ENCODE measurements around the gene THADA.
A peak's percentile ranks its signal among the peaks of the same experiment; 100 is the strongest.

THADA gene

GRCh38 chr2:43370705-43371104 lies 225.1 kb downstream of the THADA start:
- H3K27me3 ChIP-seq (replicated peaks; ENCODE audit: control insufficient read depth, insufficient read depth, low read length): no peaks in the 10 kb centered on the region
- no peaks in the 10 kb centered on the region for H3K9me3 ChIP-seq (ENCODE audit: control insufficient read depth, low read length)
- peaks cover 31% of the 10 kb centered on the region for H3K4me1 ChIP-seq (ENCODE audit: control insufficient read depth, insufficient read depth, low read length)
- peak; percentile 36 for DNase-seq (ENCODE audit: low read depth)
- no peak overlapping the region for H3K4me3 ChIP-seq (ENCODE audit: low read length)
- no peak overlapping the region for H3K9ac ChIP-seq (ENCODE audit: low read length)
- no peaks in the 10 kb centered on the region for H3K36me3 ChIP-seq (ENCODE audit: control insufficient read depth, insufficient read depth, low read length, severe bottlenecking)

GRCh38 chr2:43370146-43370545 lies 225.7 kb downstream of the THADA start:
- Histone ChIP-seq H3K4me3 (ENCODE audit: low read length) (no peak overlapping the region), H3K27me3 (replicated peaks; ENCODE audit: control insufficient read depth, insufficient read depth, low read length) (no peaks in the 10 kb centered on the region), H3K36me3 (ENCODE audit: control insufficient read depth, insufficient read depth, low read length, severe bottlenecking) (no peaks in the 10 kb centered on the region), H3K9me3 (ENCODE audit: control insufficient read depth, low read length) (no peaks in the 10 kb centered on the region), H3K9ac (ENCODE audit: low read length) (no peak overlapping the region), H3K4me1 (ENCODE audit: control insufficient read depth, insufficient read depth, low read length) (peaks cover 27% of the 10 kb centered on the region)
- DNase-seq (ENCODE audit: low read depth): no peak

GRCh38 chr2:43368483-43369385 lies 227.1 kb downstream of the THADA start:
- Histone ChIP-seq H3K4me3 (ENCODE audit: low read length) (no peak overlapping the region), H3K4me1 (ENCODE audit: control insufficient read depth, insufficient read depth, low read length) (peaks cover 27% of the 10 kb centered on the region), H3K9me3 (ENCODE audit: control insufficient read depth, low read length) (no peaks in the 10 kb centered on the region), H3K36me3 (ENCODE audit: control insufficient read depth, insufficient read depth, low read length, severe bottlenecking) (no peaks in the 10 kb centered on the region), H3K9ac (ENCODE audit: low read length) (no peak overlapping the region), H3K27me3 (replicated peaks; ENCODE audit: control insufficient read depth, insufficient read depth, low read length) (no peaks in the 10 kb centered on the region)
- no peak for DNase-seq (ENCODE audit: low read depth)

GRCh38 chr2:43367012-43367782 lies 228.6 kb downstream of the THADA start:
- Histone ChIP-seq H3K36me3 (ENCODE audit: control insufficient read depth, insufficient read depth, low read length, severe bottlenecking) (no peaks in the 10 kb centered on the region), H3K27me3 (replicated peaks; ENCODE audit: control insufficient read depth, insufficient read depth, low read length) (no peaks in the 10 kb centered on the region), H3K4me3 (ENCODE audit: low read length) (no peak overlapping the region), H3K9me3 (ENCODE audit: control insufficient read depth, low read length) (no peaks in the 10 kb centered on the region), H3K9ac (ENCODE audit: low read length) (no peak overlapping the region), H3K4me1 (ENCODE audit: control insufficient read depth, insufficient read depth, low read length) (peaks cover 27% of the 10 kb centered on the region)
- no peak for DNase-seq (ENCODE audit: low read depth)

GRCh38 chr2:43363120-43363519 lies 232.7 kb downstream of the THADA start:
- Histone ChIP-seq H3K4me1 (ENCODE audit: control insufficient read depth, insufficient read depth, low read length) (no peaks in the 10 kb centered on the region), H3K9me3 (ENCODE audit: control insufficient read depth, low read length) (no peaks in the 10 kb centered on the region), H3K9ac (ENCODE audit: low read length) (no peak overlapping the region), H3K4me3 (ENCODE audit: low read length) (no peak overlapping the region), H3K27me3 (replicated peaks; ENCODE audit: control insufficient read depth, insufficient read depth, low read length) (no peaks in the 10 kb centered on the region), H3K36me3 (ENCODE audit: control insufficient read depth, insufficient read depth, low read length, severe bottlenecking) (no peaks in the 10 kb centered on the region)
- DNase-seq (ENCODE audit: low read depth): no peak

- no peak for DNase-seq (ENCODE audit: low read depth)
- Histone ChIP-seq H3K36me3 (ENCODE audit: control insufficient read depth, insufficient read depth, low read length, severe bottlenecking) (no peaks in the 10 kb centered on the region), H3K9ac (ENCODE audit: low read length) (no peak overlapping the region), H3K9me3 (ENCODE audit: control insufficient read depth, low read length) (no peaks in the 10 kb centered on the region), H3K4me1 (ENCODE audit: control insufficient read depth, insufficient read depth, low read length) (peaks cover 9% of the 10 kb centered on the region), H3K4me3 (ENCODE audit: low read length) (no peak overlapping the region), H3K27me3 (replicated peaks; ENCODE audit: control insufficient read depth, insufficient read depth, low read length) (no peaks in the 10 kb centered on the region)
Observed at GRCh38 chr2:43361286-43361685, 234.6 kb downstream of the THADA start.

- Histone ChIP-seq H3K4me1 (ENCODE audit: control insufficient read depth, insufficient read depth, low read length) (peaks cover 11% of the 10 kb centered on the region), H3K27me3 (replicated peaks; ENCODE audit: control insufficient read depth, insufficient read depth, low read length) (no peaks in the 10 kb centered on the region), H3K4me3 (ENCODE audit: low read length) (no peak overlapping the region), H3K9me3 (ENCODE audit: control insufficient read depth, low read length) (no peaks in the 10 kb centered on the region), H3K9ac (ENCODE audit: low read length) (no peak overlapping the region), H3K36me3 (ENCODE audit: control insufficient read depth, insufficient read depth, low read length, severe bottlenecking) (no peaks in the 10 kb centered on the region)
- no peak for DNase-seq (ENCODE audit: low read depth)
Observed at GRCh38 chr2:43360137-43360536, 235.7 kb downstream of the THADA start.

GRCh38 chr2:43358410-43359201 lies 237.2 kb downstream of the THADA start:
- Histone ChIP-seq H3K9me3 (ENCODE audit: control insufficient read depth, low read length) (no peaks in the 10 kb centered on the region), H3K9ac (ENCODE audit: low read length) (no peak overlapping the region), H3K4me1 (ENCODE audit: control insufficient read depth, insufficient read depth, low read length) (peaks cover 11% of the 10 kb centered on the region), H3K36me3 (ENCODE audit: control insufficient read depth, insufficient read depth, low read length, severe bottlenecking) (no peaks in the 10 kb centered on the region), H3K27me3 (replicated peaks; ENCODE audit: control insufficient read depth, insufficient read depth, low read length) (no peaks in the 10 kb centered on the region), H3K4me3 (ENCODE audit: low read length) (no peak overlapping the region)
- DNase-seq (ENCODE audit: low read depth): no peak

GRCh38 chr2:43356774-43357173 lies 239.1 kb downstream of the THADA start:
- H3K9me3 ChIP-seq (ENCODE audit: control insufficient read depth, low read length): no peaks in the 10 kb centered on the region
- H3K27me3 ChIP-seq (replicated peaks; ENCODE audit: control insufficient read depth, insufficient read depth, low read length): no peaks in the 10 kb centered on the region
- peaks cover 11% of the 10 kb centered on the region for H3K4me1 ChIP-seq (ENCODE audit: control insufficient read depth, insufficient read depth, low read length)
- H3K36me3 ChIP-seq (ENCODE audit: control insufficient read depth, insufficient read depth, low read length, severe bottlenecking): no peaks in the 10 kb centered on the region
- peak; percentile 40 for DNase-seq (ENCODE audit: low read depth)
- H3K4me3 ChIP-seq (ENCODE audit: low read length): no peak overlapping the region
- H3K9ac ChIP-seq (ENCODE audit: low read length): no peak overlapping the region

GRCh38 chr2:43355399-43355798 lies 240.4 kb downstream of the THADA start:
- H3K4me1 ChIP-seq (ENCODE audit: control insufficient read depth, insufficient read depth, low read length): peaks cover 14% of the 10 kb centered on the region
- no peak overlapping the region for H3K4me3 ChIP-seq (ENCODE audit: low read length)
- no peak overlapping the region for H3K9ac ChIP-seq (ENCODE audit: low read length)
- H3K27me3 ChIP-seq (replicated peaks; ENCODE audit: control insufficient read depth, insufficient read depth, low read length): no peaks in the 10 kb centered on the region
- DNase-seq (ENCODE audit: low read depth): no peak
- no peaks in the 10 kb centered on the region for H3K36me3 ChIP-seq (ENCODE audit: control insufficient read depth, insufficient read depth, low read length, severe bottlenecking)
- H3K9me3 ChIP-seq (ENCODE audit: control insufficient read depth, low read length): no peaks in the 10 kb centered on the region

- Histone ChIP-seq H3K4me1 (ENCODE audit: control insufficient read depth, insufficient read depth, low read length) (peaks cover 41% of the 10 kb centered on the region), H3K27me3 (replicated peaks; ENCODE audit: control insufficient read depth, insufficient read depth, low read length) (no peaks in the 10 kb centered on the region), H3K9me3 (ENCODE audit: control insufficient read depth, low read length) (no peaks in the 10 kb centered on the region), H3K4me3 (ENCODE audit: low read length) (no peak overlapping the region), H3K36me3 (ENCODE audit: control insufficient read depth, insufficient read depth, low read length, severe bottlenecking) (no peaks in the 10 kb centered on the region), H3K9ac (ENCODE audit: low read length) (peak overlapping the region; percentile 3)
- peak; percentile 35 for DNase-seq (ENCODE audit: low read depth)
Observed at GRCh38 chr2:43349904-43350303, 245.9 kb downstream of the THADA start.
